HG03135 (cell line): Measurements from ENCODE around the gene TARBP1.
"Not testable (repeated sequence)": the region's sequence is repeated elsewhere in the genome, so short reads cannot be mapped to it uniquely, and the experiment has no call there.

Experiments used
- ATAC-seq: cut with Tn5 transposase; IDR thresholded peaks from one replicate; pipeline ENCODE4 v1.9.1; 2021; ENCODE audit warnings: mild to moderate bottlenecking, moderate library complexity; ENCODE audit not compliant: unreplicated experiment

TARBP1 gene

DNA sequence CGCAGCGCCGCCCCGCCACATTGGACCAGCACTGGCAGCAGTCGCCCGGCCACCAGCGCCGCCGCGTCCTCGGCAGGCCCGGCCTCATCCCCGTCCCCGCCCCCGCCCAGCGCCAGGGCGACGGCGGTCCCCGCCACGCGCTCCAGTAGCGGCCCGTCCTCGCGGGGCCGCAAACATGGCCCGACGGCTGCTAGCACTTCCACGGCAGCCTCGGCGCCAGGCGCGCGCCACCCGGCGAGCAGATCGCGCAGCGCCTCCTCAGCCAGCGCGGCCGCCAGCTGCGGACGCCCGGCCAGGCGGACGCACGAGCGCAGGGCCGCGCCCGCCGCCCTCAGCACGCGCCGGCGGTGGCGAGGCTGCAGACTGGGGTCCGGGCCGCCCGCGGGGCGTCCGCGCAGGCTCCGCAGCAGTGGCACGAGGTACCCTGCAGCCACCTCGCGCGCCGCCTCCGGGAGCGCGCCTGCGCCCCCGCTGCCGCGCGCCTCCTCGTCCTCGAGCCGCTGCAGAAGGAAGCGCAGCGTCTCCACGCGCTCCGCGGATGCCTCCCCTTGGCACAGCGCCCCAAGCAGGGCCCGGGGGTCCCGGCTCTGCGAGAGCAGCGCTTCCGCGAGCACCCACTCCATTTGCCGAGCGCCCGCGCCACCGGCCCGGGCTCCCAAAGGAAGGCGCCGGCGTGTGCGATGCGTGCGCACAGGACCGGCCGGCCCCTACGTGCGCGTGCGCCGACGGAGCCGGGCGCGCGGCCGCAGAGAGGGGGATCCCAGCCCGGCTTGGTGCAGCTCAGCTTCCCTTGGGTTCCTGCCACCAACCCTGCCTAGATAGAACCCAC is at the start of gene TARBP1:
Gene TARBP1 (minus strand): TSS at position 699 of the 829 bp plus-strand sequence. CDS start 76 bp downstream, at position 623.
- peak; percentile 67 for ATAC-seq

- ATAC-seq, result no peak
Observed at GRCh38 chr1:234528074-234528865, 49.3 kb upstream of the TARBP1 start.

- no peak for ATAC-seq
Observed at GRCh38 chr1:234527346-234527745, 48.4 kb upstream of the TARBP1 start.

DNA sequence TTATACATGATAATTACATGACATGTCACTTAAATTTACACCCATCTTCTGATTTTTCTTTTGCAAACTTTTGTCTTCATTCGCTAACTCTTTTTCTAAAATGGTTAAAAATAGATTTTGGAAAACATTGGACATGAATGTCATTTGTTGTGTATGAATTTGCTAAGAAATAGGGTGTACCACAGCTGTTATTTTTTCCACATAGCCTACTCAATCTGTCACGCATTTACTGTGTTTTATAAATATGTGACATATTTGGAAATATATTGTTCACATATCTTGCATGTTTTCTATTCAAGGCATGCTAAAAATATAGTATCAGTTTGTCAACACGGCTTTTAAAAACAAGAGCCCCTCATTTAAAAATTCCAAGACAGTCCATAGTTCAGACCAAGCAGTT is 47.9 kb upstream of the TARBP1 start:
- no peak for ATAC-seq

- ATAC-seq, result no peak
Observed at GRCh38 chr1:234525099-234525799, 46.3 kb upstream of the TARBP1 start.

DNA sequence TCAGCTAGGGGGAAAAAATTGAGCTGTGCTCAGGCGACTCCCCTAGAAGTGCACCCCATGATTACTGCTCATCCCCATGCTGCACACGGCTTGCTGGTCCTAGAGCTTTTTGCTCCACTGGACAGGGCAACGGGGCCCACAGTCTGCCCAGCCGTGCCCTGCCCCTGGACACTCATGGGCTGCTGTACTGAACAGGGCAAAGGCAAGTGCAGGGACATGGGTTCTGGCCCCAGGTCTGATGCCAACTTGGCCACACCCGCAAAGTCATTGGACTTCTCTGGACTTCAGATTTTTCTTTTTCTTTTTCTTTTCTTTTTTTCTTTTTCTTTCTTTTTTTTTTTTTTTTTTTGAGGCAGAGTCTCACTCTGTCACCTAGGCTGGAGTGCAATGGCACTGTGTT is 42.9 kb upstream of the TARBP1 start:
- no peak for ATAC-seq

DNA sequence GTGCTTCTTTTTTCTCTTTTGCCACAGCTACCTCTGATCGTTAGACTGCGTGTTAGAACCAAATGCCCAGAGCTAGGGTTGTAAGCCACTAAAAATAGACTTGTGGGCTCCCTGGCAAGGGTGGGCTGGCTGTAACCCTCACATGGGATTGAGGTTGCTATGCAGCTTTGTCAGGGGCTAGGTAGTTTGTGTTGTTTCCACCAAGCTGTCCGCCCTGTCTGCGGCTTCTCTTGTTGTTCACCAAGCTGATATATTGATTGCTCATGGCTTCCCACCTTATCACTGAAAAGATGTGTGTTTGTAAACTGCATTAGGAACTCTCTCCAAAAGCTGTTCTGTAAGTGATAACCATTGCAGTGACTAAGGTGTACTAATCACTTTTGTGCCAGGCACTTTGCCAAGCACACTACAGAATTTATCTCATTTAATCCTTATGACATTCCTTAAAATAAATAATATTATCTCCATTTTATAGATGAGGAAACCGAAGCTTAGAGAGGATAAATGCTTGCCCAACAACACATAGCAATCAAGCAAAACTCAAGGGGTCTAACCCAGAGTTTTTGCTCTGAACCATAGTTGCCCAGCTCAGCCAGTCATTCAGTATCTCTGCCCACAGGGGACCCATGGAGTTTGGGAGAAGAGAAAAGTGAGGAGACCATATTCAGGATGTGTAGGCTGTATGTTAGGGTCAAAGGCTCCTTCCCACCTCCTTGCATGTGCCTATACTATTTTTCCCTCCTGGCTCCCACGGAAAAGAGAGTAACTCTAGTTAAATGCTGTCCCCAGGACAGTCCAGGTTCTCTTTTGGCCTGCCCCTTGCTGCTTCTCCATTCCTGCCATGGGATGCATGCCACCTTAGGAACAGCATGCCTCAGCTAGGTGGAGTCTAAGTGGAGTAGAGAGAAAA is 42.2 kb upstream of the TARBP1 start:
- ATAC-seq, result no peak

DNA sequence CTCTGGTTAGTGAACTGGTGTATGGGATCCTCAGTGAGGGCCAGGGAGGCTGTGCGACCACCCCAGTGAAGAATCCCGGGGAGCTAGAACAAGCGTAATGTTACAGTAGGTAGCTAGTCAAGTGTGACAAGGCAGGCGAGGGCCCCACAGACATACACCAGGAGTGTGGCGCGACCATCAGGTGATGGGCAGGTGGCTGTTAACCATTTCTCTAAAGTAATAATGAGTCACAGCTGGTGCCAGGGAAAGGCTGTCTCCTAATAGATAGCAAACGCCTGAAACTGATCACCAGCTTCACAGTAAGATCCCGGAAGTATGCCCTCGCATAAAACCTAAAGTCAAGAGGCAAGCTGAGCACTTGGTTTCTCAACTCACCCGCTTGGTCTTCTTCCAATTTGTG is 40.5 kb upstream of the TARBP1 start:
- ATAC-seq, result no peak

DNA sequence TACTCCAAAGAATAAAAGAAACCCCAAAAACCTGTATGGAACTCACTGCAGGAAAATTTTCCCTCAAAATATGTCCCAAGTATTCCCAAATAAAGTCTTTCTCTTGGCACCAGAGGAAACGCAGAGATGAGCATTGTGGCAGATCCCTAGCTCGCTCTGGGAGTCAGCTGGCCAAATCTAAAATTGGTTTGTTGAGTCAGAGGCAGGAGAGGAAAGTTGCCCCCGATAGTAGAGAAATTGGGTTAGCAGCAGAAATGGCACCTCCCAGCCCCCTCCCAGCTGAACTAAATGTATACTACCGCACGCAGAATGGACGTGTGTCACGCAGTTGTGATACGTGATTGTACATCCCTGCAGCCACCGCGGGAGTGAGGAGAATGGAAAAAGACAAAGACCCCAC is 39.9 kb upstream of the TARBP1 start:
- no peak for ATAC-seq

DNA sequence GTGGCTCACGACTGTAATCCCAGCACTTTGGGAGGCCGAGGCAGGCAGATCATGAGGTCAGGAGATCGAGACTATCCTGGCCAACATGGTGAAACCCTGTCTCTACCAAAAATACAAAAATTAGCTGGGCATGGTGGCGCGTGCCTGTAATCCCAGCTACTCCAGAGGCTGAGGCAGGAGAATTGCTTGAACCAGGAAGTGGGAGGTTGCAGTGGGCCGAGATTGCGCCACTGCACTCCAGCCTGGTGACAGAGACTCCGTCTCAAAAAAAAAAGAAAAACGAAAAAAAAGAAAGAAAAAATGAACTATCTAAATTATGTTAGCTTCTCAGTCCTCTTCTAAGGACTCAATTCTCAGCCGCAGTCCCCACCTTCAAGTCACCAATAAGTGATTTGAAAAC is 39.1 kb upstream of the TARBP1 start:
- not testable (repeated sequence) for ATAC-seq

DNA sequence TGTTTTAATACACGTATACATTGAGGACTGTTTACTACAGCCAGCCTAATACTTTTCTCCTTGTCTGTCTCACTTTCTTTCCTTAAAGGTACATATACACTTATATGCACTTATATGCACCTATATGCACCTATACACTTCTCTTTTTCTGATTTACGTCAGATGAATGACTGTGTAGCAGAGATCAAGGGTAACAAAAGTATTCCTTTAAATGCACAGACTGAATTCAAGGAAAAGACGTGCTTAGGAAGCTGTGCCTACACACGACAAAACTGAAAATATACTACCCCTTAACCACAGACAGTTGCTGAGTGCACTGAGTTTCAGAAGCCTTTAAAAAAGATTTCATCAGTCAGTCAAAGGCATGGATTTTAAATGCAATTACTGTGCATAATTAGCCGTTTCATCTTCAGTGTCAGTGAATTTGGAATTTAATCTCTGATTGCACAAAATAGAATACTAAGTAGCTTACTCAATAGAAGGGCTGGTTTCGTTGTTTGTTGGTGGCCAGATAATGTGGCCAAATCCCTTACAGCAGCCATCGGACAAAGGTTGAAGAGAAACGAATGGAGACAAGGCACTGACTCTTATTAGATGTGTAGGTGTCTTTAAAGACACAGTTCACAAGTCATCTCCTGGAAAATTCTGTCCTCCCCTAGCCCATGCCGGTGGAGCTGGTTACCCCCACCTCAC is 38.3 kb upstream of the TARBP1 start:
- ATAC-seq, result no peak

DNA sequence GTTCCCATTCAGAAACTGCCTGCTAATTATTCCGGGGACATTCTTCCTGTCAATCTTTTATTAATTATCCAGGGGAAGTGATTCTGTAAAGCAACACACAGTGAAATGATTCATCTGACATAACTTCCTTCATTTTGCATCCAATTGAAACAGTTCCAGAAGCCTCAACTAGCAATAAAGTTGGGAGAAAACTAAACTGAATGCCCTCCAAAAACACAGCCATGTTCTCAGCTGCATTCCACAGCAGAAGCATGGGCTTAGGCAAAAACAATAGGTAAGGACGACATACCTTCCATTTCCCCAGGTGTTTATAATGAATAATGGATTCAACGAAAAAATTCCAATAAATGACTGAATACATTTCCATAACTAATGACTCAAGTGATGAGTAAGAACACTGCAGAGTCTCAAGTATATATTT is 36.9 kb upstream of the TARBP1 start:
- ATAC-seq, result no peak

DNA sequence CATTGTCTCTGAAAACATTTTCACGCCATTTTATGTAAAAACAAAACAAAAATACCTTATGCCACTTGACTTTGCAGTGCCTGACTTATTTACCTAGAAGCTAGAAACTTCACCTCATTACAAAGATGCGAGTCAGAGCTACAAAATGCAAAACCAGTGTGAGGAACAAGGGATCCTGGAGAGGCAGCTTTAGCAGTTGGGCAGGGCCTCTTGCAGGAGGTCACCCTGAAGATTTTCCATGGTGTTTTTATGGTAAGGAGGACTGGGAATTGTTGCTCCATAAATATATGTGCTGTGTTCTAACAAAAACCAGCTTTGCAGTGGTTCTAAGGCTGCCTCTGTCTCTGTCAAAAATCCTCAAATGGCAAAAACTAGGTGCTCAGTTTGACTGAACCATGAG is 36.4 kb upstream of the TARBP1 start:
- ATAC-seq, result no peak

DNA sequence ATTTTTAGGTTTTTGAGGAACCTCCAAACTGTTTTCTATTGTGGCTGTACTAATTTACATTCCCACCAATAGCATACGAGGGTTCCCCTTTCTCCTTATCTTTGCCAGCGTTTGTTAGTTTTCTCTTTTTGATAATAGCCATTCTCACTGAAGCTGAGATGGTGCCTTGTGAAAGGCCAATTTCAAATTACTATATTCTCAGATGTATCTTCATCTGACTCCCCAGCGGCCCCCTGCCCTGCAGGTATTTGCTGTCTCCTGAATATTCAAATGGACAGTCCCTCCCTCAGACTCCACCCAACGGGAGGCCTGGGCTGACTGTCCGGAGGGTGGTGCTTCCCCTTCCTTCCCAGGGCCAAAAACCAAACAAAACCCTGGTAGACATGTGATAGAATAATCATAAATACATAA is 33.5 kb upstream of the TARBP1 start:
- ATAC-seq, result no peak

- ATAC-seq, result no peak
Observed at GRCh38 chr1:234509457-234510328, 30.7 kb upstream of the TARBP1 start.

DNA sequence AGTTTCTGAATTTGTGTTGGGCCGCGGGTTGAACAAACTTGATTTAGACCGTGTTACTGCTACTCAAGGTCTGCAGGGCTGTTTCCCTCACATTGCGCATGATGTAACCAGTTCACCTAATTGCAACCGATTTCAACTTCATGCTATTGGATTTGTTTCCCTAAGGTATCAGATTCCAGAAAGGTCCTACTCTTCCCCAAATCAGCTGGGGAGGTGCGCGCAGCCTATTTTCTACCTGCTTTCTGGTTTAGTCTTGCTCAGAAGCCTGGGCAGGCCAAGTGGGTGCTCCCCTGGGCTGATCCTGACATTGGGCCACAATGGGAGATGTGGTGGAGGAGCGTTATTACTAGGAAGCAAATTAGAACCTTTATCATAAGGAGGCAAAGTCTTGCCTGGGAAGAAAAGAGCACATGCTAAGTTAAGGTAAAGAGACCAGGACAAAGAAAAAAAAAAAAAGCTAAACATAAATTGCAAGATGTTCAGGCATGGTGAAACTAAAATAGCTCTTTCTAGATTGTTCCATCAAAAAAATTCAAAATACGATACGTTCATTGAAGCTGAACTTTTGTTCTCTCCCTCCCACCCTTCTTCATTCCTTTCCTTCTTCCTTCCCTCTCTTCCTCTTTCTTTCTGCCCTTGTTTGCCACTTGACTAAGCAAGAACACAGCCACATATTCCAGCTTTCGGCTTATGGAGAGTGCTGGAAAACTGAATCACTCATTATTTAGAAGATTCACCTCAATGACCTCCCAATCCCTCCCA is 28.8 kb upstream of the TARBP1 start:
- no peak for ATAC-seq

DNA sequence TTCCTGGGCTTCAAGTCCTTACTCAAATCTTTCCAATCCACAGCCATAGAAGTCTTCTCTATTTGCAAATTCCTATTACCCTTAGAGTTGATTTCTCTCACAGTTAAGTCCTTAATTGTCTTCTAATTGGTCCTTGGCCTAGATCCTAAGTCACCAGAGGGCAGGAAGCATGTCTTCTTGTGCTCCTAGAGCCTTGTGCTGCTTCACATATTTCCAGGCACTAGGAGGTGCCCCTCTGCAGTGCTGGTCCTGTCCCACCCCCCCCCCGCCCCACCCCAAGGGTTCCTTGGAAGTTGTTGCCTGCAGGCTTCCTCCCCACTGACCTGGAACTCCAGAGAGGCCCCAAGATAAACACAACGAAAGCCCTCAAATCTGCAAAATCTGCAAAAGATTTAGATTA is 28.1 kb upstream of the TARBP1 start:
- no peak for ATAC-seq

DNA sequence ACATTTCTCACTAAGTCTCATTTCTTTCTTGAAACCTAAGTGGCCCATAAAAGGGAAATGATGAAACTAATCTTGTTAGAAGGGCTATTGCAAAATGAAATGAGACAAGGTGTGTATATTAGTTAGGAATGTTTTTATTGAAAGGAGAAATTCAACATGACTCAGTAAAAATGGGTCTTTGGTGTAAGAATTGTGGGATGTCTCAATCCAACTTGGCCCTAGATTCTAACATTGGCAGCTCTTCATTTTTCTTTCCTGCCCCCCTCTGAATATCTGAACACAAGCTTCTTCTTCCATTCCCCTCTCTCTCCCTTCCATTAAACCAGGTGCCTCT is 26.8 kb upstream of the TARBP1 start:
- ATAC-seq, result no peak
